SKM-1 treated with dmso at 0.1 percent for 144 hours (cell line): ENCODE data around the gene CLIC3.
A peak's percentile ranks its signal among the peaks of the same experiment; 100 is the strongest.

ENCODE experiments used
- DNase-seq: peaks from one replicate; lab custom pipeline; 2025; ENCODE audit not compliant: unreplicated experiment; lab: John Stamatoyannopoulos, UW

CLIC3 gene

GRCh38 chr9:136954270-136955083 is 41.9 kb downstream of the CLIC3 start:
- DNase-seq, result no peak

GRCh38 chr9:136953771-136954269 is 42.5 kb downstream of the CLIC3 start:
- DNase-seq, result no peak

GRCh38 chr9:136952876-136953770 is 43.2 kb downstream of the CLIC3 start:
- DNase-seq, result no peak

- no peak for DNase-seq
These were observed 44.0 kb downstream of the CLIC3 start for GRCh38 chr9:136952321-136952850.

- DNase-seq, result no peak
These were observed 44.6 kb downstream of the CLIC3 start, which contains the start of gene LCN12 for GRCh38 chr9:136951541-136952320. Gene LCN12 (plus strand): TSS chr9:136952273. CDS start chr9:136952328, 55 bp downstream.

GRCh38 chr9:136950656-136951276 is 45.6 kb downstream of the CLIC3 start:
- DNase-seq, result no peak

GRCh38 chr9:136949817-136950655 is 46.3 kb downstream of the CLIC3 start:
- peak; percentile 76 for DNase-seq

GRCh38 chr9:136949239-136949816 is 47.0 kb downstream of the CLIC3 start:
- no peak for DNase-seq

GRCh38 chr9:136947955-136948510 is 48.3 kb downstream of the CLIC3 start:
- no peak for DNase-seq

- no peak for DNase-seq
These were observed 49.1 kb downstream of the CLIC3 start for GRCh38 chr9:136947028-136947891.

- DNase-seq, result no peak
These were observed 49.9 kb downstream of the CLIC3 start for GRCh38 chr9:136946228-136947027.

- no peak for DNase-seq
These were observed 50.8 kb downstream of the CLIC3 start for GRCh38 chr9:136945333-136946227.
